Measurements from ENCODE around the gene CHST15.

GRCh38 chr10:124045801-124046355 lies 47.5 kb downstream of the CHST15 start:
- no peak for TF ChIP-seq CTCF (IDR thresholded peaks at IDR 0.05)
- no peak for TF ChIP-seq POLR2A (IDR thresholded peaks at IDR 0.05)
